ENCODE data around the gene ZNF605.

ZNF605 gene

GRCh38 chr12:132926415-132926833, 29.7 kb downstream of the ZNF605 start:
- no peak for ATAC-seq
- no peak for TF ChIP-seq POU6F1 (CRISPR knock-in tag; IDR thresholded peaks at IDR 0.05; ENCODE audit: borderline replicate concordance, low read depth)
- no peak for TF ChIP-seq RARB (CRISPR knock-in tag; IDR thresholded peaks at IDR 0.05)
- TF ChIP-seq CSRNP3 (CRISPR knock-in tag; IDR thresholded peaks at IDR 0.05) = no peak
- no peak for TF ChIP-seq ARNTL (CRISPR knock-in tag; IDR thresholded peaks at IDR 0.05; ENCODE audit: borderline replicate concordance, low read depth)
- TF ChIP-seq ZFP3 (CRISPR knock-in tag; IDR thresholded peaks at IDR 0.05) = no peak
- TF ChIP-seq ISL1 (CRISPR knock-in tag; IDR thresholded peaks at IDR 0.05) = no peak
- TF ChIP-seq PPARA (CRISPR knock-in tag; IDR thresholded peaks at IDR 0.05; ENCODE audit: borderline replicate concordance) = no peak

- no peak for TF ChIP-seq TOX (CRISPR knock-in tag; IDR thresholded peaks at IDR 0.05; ENCODE audit: borderline replicate concordance)
- no peak for TF ChIP-seq RARB (CRISPR knock-in tag; IDR thresholded peaks at IDR 0.05)
- TF ChIP-seq ZC3H10 (CRISPR knock-in tag; IDR thresholded peaks at IDR 0.05) = no peak
- no peak for TF ChIP-seq CSDC2 (CRISPR knock-in tag; IDR thresholded peaks at IDR 0.05)
- TF ChIP-seq ZNF70 (CRISPR knock-in tag; IDR thresholded peaks at IDR 0.05) = no peak
- TF ChIP-seq ZNF565 (CRISPR knock-in tag; conservative IDR thresholded peaks at IDR 0.05; ENCODE audit: low read depth) = no peak
- TF ChIP-seq TSHZ2 (CRISPR knock-in tag; IDR thresholded peaks at IDR 0.05) = no peak
- no peak for TF ChIP-seq ZNF8 (CRISPR knock-in tag; IDR thresholded peaks at IDR 0.05)
- no peak for TF ChIP-seq CREB5 (CRISPR knock-in tag; IDR thresholded peaks at IDR 0.05; ENCODE audit: low read depth)
- TF ChIP-seq ISL1 (CRISPR knock-in tag; IDR thresholded peaks at IDR 0.05) = no peak
- no peak for TF ChIP-seq ZFP30 (CRISPR knock-in tag; IDR thresholded peaks at IDR 0.05)
- no peak for TF ChIP-seq PPARA (CRISPR knock-in tag; IDR thresholded peaks at IDR 0.05; ENCODE audit: borderline replicate concordance)
- no peak for TF ChIP-seq TCF4 (CRISPR knock-in tag; IDR thresholded peaks at IDR 0.05; ENCODE audit: borderline replicate concordance)
- no peak for TF ChIP-seq SNAI2 (CRISPR knock-in tag; IDR thresholded peaks at IDR 0.05)
- TF ChIP-seq ZFP3 (CRISPR knock-in tag; IDR thresholded peaks at IDR 0.05) = no peak
- TF ChIP-seq POU6F1 (CRISPR knock-in tag; IDR thresholded peaks at IDR 0.05; ENCODE audit: borderline replicate concordance, low read depth) = no peak
- no peak for TF ChIP-seq ARNTL (CRISPR knock-in tag; IDR thresholded peaks at IDR 0.05; ENCODE audit: borderline replicate concordance, low read depth)
- TF ChIP-seq OSR1 (CRISPR knock-in tag; IDR thresholded peaks at IDR 0.05) = no peak
- no peak for ATAC-seq
These were observed 30.3 kb downstream of the ZNF605 start for GRCh38 chr12:132925597-132926414.

GRCh38 chr12:132924356-132924755, 31.8 kb downstream of the ZNF605 start:
- ATAC-seq = no peak
- TF ChIP-seq ZFP30 (CRISPR knock-in tag; IDR thresholded peaks at IDR 0.05) (no peak), ISL1 (CRISPR knock-in tag; IDR thresholded peaks at IDR 0.05) (no peak), TSHZ2 (CRISPR knock-in tag; IDR thresholded peaks at IDR 0.05) (no peak), ZNF565 (CRISPR knock-in tag; conservative IDR thresholded peaks at IDR 0.05; ENCODE audit: low read depth) (no peak), ZFP3 (CRISPR knock-in tag; IDR thresholded peaks at IDR 0.05) (no peak), BACH2 (CRISPR knock-in tag; IDR thresholded peaks at IDR 0.05; ENCODE audit: borderline replicate concordance) (no peak), RARB (CRISPR knock-in tag; IDR thresholded peaks at IDR 0.05) (no peak), ZNF8 (CRISPR knock-in tag; IDR thresholded peaks at IDR 0.05) (no peak), PPARA (CRISPR knock-in tag; IDR thresholded peaks at IDR 0.05; ENCODE audit: borderline replicate concordance) (no peak), ZNF70 (CRISPR knock-in tag; IDR thresholded peaks at IDR 0.05) (no peak), TCF4 (CRISPR knock-in tag; IDR thresholded peaks at IDR 0.05; ENCODE audit: borderline replicate concordance) (no peak), ZC3H10 (CRISPR knock-in tag; IDR thresholded peaks at IDR 0.05) (no peak), GLIS3 (CRISPR knock-in tag; IDR thresholded peaks at IDR 0.05) (no peak), POU6F1 (CRISPR knock-in tag; IDR thresholded peaks at IDR 0.05; ENCODE audit: borderline replicate concordance, low read depth) (no peak), TOX (CRISPR knock-in tag; IDR thresholded peaks at IDR 0.05; ENCODE audit: borderline replicate concordance) (no peak)
